ENCODE measurements around the gene PACRG. TPM values are rescaled to one million over a fixed set of nuclear protein-coding genes. Genes with fewer than 3 reads are reported as not detected.

PACRG gene
- polyA plus RNA-seq, 1 of the 3 experiments (the other 2 are of a cell fraction) = 0.56 TPM

GRCh38 chr6:163148451-163149278, 420.9 kb downstream of the PACRG start:
- Histone ChIP-seq H3K27me3 (ENCODE audit: insufficient read depth) (no peaks in the 10 kb centered on the region), H3F3A (replicated peaks; ENCODE audit: insufficient read depth) (no peaks in the 10 kb centered on the region), H3K36me3 (replicated peaks in 1 of 2; ENCODE audit: control insufficient read depth in 1 of 2, insufficient read depth in 2 of 2, low read length in 1 of 2) (no peaks in the 10 kb centered on the region), H3K9me2 (no peaks in the 10 kb centered on the region), H3K4me3 (ENCODE audit: low read depth in 2 of 2, low read length in 1 of 2) (no peak overlapping the region), H3K79me2 (ENCODE audit: insufficient read depth) (no peaks in the 10 kb centered on the region), H3K27ac (ENCODE audit: low read depth in 2 of 2, low read length in 1 of 2) (no peak overlapping the region), H3K9ac (no peak overlapping the region), H4K20me1 (ENCODE audit: insufficient read depth) (no peaks in the 10 kb centered on the region), H3K4me1 (ENCODE audit: control insufficient read depth in 1 of 2, insufficient read depth in 2 of 2, low read depth in 1 of 2, low read length in 1 of 2) (no peaks in the 10 kb centered on the region; a peak in 1 of 4 replicates), H2AFZ (ENCODE audit: low read depth) (no peak overlapping the region), H3K4me2 (no peak overlapping the region), H3K9me3 (no peaks in the 10 kb centered on the region)
- ChIA-PET CTCF (interaction anchor here (0.8 kb wide), 1 partner anchor 131 kb away, joined by 3 read pairs; no protein-coding TSS in a partner anchor), POLR2A (no interaction called here)
- no peak for TF ChIP-seq EZH2phosphoT487 (IDR thresholded peaks at IDR 0.05; ENCODE audit: borderline replicate concordance, low read depth)
- TF ChIP-seq FOXM1 (IDR thresholded peaks at IDR 0.05; ENCODE audit: low read depth) = no peak
- no peak for TF ChIP-seq FOSL2 (IDR thresholded peaks at IDR 0.05; ENCODE audit: borderline replicate concordance, low read depth)
- TF ChIP-seq JUND (IDR thresholded peaks at IDR 0.05) = no peak
- no peak for TF ChIP-seq RXRA (IDR thresholded peaks at IDR 0.05; ENCODE audit: borderline replicate concordance, low read depth)
- no peak for TF ChIP-seq SMC3 (IDR thresholded peaks at IDR 0.05; ENCODE audit: low read depth, low read length)
- TF ChIP-seq TEAD4 (IDR thresholded peaks at IDR 0.05; ENCODE audit: borderline replicate concordance, insufficient read depth) = no peak
- no peak for TF ChIP-seq YY1 (IDR thresholded peaks at IDR 0.05; ENCODE audit: low read depth)
- no peak for TF ChIP-seq TCF12 (IDR thresholded peaks at IDR 0.05)
- TF ChIP-seq NFIC (IDR thresholded peaks at IDR 0.05; ENCODE audit: borderline replicate concordance) = no peak
- DNase-seq = no peak
- WGBS (ENCODE audit: low lambda C conversion rate) = 77% methylated on average over 24 of the region's 24 CpGs

- CTCF ChIA-PET = no interaction called here
These were observed 421.6 kb downstream of the PACRG start for GRCh38 chr6:163149279-163149848.

More at GRCh38 chr6:163149279-163149848, 421.6 kb downstream of the PACRG start:
- no peak overlapping the region for H2AFZ ChIP-seq (ENCODE audit: low read depth)
- 91% methylated on average over 33 of the region's 35 CpGs for WGBS (ENCODE audit: low lambda C conversion rate)
- H3K27ac ChIP-seq (ENCODE audit: low read depth in 2 of 2, low read length in 1 of 2) = no peak overlapping the region
- H3K4me2 ChIP-seq = no peak overlapping the region
- no peak for DNase-seq
- no peaks in the 10 kb centered on the region for H3F3A ChIP-seq (replicated peaks; ENCODE audit: insufficient read depth)
- H3K27me3 ChIP-seq (ENCODE audit: insufficient read depth) = no peaks in the 10 kb centered on the region
- no peaks in the 10 kb centered on the region for H4K20me1 ChIP-seq (ENCODE audit: insufficient read depth)
- no peak overlapping the region for H3K9ac ChIP-seq
- TF ChIP-seq EZH2phosphoT487 (IDR thresholded peaks at IDR 0.05; ENCODE audit: borderline replicate concordance, low read depth) (no peak), GATA2 (CRISPR knock-in tag; IDR thresholded peaks at IDR 0.05) (no peak), IRF3 (IDR thresholded peaks at IDR 0.05; ENCODE audit: low read depth, low read length) (no peak), TCF12 (IDR thresholded peaks at IDR 0.05) (no peak), JUND (IDR thresholded peaks at IDR 0.05) (no peak), ZBTB33 (IDR thresholded peaks at IDR 0.05; ENCODE audit: borderline replicate concordance, low read depth) (no peak), NRF1 (IDR thresholded peaks at IDR 0.05; ENCODE audit: low read depth, low read length) (no peak), MAX (IDR thresholded peaks at IDR 0.05; ENCODE audit: low read depth) (no peak), USF1 (IDR thresholded peaks at IDR 0.05; ENCODE audit: borderline replicate concordance, low read depth) (no peak)
- H3K4me3 ChIP-seq (ENCODE audit: low read depth in 2 of 2, low read length in 1 of 2) = no peak overlapping the region
- POLR2A ChIA-PET = no interaction called here
- no peaks in the 10 kb centered on the region for H3K36me3 ChIP-seq (replicated peaks in 1 of 2; ENCODE audit: control insufficient read depth in 1 of 2, insufficient read depth in 2 of 2, low read length in 1 of 2)
- no peaks in the 10 kb centered on the region; a peak in 1 of 4 replicates for H3K4me1 ChIP-seq (ENCODE audit: control insufficient read depth in 1 of 2, insufficient read depth in 2 of 2, low read depth in 1 of 2, low read length in 1 of 2)
- no peaks in the 10 kb centered on the region for H3K9me3 ChIP-seq
- no peaks in the 10 kb centered on the region for H3K9me2 ChIP-seq
- no peaks in the 10 kb centered on the region for H3K79me2 ChIP-seq (ENCODE audit: insufficient read depth)
